IPS-20b (cell line): ENCODE measurements around the gene PTPRN2.

Source experiments
- H3K27ac ChIP-seq: one replicate; pipeline ENCODE4 v1.5.1; 2013; ENCODE audit warnings: low read length
- H3K27me3 ChIP-seq: 2 replicates; pipeline ENCODE4 v1.6.1; 2013; ENCODE audit warnings: mild to moderate bottlenecking, low read length, inconsistent platforms; ENCODE audit not compliant: insufficient read depth
- H3K36me3 ChIP-seq: 2 replicates; pipeline ENCODE4 v1.6.1; 2013; ENCODE audit warnings: low read depth, mild to moderate bottlenecking, inconsistent platforms, low read length, moderate library complexity; ENCODE audit not compliant: insufficient read depth
- H3K4me1 ChIP-seq: 2 replicates; pipeline ENCODE4 v1.6.1; 2013; ENCODE audit warnings: mild to moderate bottlenecking, control low read depth, inconsistent platforms, low read length, moderate library complexity; ENCODE audit not compliant: insufficient read depth
- H3K4me3 ChIP-seq: 2 replicates; pipeline ENCODE4 v1.5.1; 2013; ENCODE audit warnings: mild to moderate bottlenecking, low read length, inconsistent platforms
- H3K9ac ChIP-seq: 2 replicates; pipeline ENCODE4 v1.6.1; 2013; ENCODE audit warnings: low read depth, mild to moderate bottlenecking, inconsistent platforms, low read length, moderate library complexity
- H3K9me3 ChIP-seq: 2 replicates; pipeline ENCODE4 v1.6.1; 2013; ENCODE audit warnings: mild to moderate bottlenecking, low read depth, low read length, inconsistent platforms; ENCODE audit not compliant: insufficient read depth

PTPRN2 gene

GRCh38 chr7:157678501-157678900 is 909.1 kb downstream of the PTPRN2 start:
- H3K4me1 ChIP-seq = no peaks in the 10 kb centered on the region
- H3K36me3 ChIP-seq = no peaks in the 10 kb centered on the region
- H3K27ac ChIP-seq = no peak overlapping the region
- peaks cover 45% of the 10 kb centered on the region for H3K9me3 ChIP-seq
- H3K9ac ChIP-seq = no peak overlapping the region
- peaks cover 75% of the 10 kb centered on the region for H3K27me3 ChIP-seq
- H3K4me3 ChIP-seq = no peak overlapping the region

DNA sequence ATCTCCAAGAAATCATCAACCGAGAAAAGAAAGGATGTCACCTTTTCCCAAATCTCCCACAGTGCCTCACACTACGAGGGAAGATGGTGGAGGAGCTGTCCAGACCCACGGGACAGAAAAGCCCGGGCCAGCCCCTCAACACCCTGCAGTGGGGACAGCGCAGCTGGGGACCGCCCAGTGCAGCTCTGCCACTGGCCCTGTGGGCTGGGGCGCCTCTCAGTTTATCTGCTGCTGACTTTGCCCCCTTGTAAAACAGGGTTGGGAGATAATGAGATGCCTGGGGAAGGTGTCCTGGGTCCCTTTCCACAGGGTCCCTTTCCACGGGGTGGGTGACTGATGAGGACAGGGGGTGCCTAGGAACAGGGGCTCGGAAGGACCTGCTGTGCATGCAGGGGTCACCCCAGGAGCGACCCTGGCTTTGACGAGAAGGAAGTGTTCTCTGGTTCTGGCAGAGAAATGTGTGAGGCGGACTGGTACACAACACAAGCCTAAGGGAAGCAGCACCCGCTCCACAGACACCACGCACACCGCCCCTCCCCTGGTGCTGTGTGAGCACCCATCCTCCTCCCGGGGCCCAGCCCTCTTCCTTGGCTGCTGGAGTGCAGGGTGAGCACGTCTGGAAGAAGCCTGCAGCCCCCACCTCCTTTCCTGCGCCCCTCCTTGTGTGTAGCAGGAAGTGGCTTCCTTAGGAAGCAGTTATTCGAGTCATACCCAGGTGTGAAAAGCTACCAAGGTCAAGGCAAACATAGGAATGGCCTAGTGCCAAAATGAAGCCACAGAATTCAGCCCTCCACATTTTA is 911.0 kb downstream of the PTPRN2 start:
- peaks cover 35% of the 10 kb centered on the region for H3K9me3 ChIP-seq
- H3K27me3 ChIP-seq = peaks cover 56% of the 10 kb centered on the region
- H3K36me3 ChIP-seq = no peaks in the 10 kb centered on the region
- no peak overlapping the region for H3K27ac ChIP-seq
- H3K4me3 ChIP-seq = no peak overlapping the region
- no peaks in the 10 kb centered on the region for H3K4me1 ChIP-seq
- H3K9ac ChIP-seq = no peak overlapping the region

GRCh38 chr7:157676001-157676400 is 911.6 kb downstream of the PTPRN2 start:
- Histone ChIP-seq H3K4me1 (no peaks in the 10 kb centered on the region), H3K9ac (no peak overlapping the region)

DNA sequence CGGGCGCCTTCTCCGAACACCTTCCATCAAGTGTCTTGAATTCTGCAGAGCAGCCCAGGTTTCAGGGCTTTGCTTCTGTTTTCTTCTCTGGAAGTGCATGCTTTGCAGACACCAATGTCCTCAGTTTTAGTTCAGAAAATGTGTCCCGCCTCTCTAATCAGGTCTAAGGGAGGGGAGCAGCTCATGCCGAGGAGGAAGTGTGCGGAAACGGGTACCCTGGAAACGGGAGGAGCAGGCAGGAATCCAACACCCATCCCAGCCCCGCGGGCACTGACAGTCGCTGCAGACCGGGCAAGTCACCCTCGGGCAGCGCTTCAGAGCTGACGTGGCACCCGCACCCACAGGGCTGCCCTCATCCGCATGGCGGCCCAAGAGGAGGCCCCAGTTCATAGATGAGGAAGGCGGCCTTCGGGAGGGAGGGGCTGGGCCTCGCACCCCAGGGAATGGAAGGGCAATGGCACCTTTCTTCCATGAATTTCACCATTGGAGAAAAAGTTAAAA is 912.1 kb downstream of the PTPRN2 start:
- Histone ChIP-seq H3K27ac (no peak overlapping the region), H3K27me3 (peaks cover 45% of the 10 kb centered on the region), H3K9ac (no peak overlapping the region), H3K36me3 (no peaks in the 10 kb centered on the region), H3K9me3 (peaks cover 35% of the 10 kb centered on the region), H3K4me1 (no peaks in the 10 kb centered on the region), H3K4me3 (no peak overlapping the region)

More at GRCh38 chr7:157676001-157676400, 911.6 kb downstream of the PTPRN2 start:
- H3K4me3 ChIP-seq = no peak overlapping the region
- peaks cover 50% of the 10 kb centered on the region for H3K27me3 ChIP-seq
- H3K27ac ChIP-seq = no peak overlapping the region
- peaks cover 30% of the 10 kb centered on the region for H3K9me3 ChIP-seq
- H3K36me3 ChIP-seq = no peaks in the 10 kb centered on the region

DNA sequence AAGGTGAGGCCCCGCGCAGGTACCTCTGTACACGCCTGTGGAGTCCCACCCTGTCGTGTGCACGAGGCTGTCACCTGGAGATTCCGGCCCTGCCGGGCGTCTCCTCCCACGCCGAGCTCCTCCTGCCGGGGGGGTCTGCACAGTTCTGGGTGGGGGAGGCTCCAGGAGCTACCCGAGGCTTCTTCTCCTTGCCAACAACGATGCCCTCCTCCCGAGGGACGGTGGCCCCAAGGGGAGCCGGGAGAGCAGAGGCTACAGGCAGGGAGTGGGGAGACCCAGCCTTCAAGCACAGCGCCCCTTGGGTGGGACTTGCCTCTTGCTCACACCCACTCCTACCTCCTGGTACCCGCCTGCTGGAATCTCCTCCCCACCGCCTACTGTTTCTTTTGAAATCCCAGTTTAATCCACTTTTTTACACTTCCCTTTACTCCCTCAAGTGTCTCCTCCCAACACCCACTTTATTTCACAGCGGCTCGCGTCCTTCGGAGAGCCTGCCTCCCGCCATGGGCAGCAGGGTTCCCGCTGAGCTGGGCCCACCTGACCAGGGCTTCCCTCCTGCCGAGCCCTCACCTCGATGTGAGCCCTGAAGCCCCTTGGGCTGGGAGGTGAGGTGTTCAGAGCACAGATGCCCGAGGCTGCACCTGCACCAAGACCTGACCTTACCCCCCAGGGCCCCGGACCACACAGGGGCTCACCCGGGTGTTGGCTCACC is 912.8 kb downstream of the PTPRN2 start:
- Histone ChIP-seq H3K4me3 (no peak overlapping the region), H3K36me3 (no peaks in the 10 kb centered on the region), H3K9me3 (peaks cover 39% of the 10 kb centered on the region), H3K4me1 (no peaks in the 10 kb centered on the region), H3K9ac (no peak overlapping the region), H3K27ac (no peak overlapping the region), H3K27me3 (peaks cover 38% of the 10 kb centered on the region)

DNA sequence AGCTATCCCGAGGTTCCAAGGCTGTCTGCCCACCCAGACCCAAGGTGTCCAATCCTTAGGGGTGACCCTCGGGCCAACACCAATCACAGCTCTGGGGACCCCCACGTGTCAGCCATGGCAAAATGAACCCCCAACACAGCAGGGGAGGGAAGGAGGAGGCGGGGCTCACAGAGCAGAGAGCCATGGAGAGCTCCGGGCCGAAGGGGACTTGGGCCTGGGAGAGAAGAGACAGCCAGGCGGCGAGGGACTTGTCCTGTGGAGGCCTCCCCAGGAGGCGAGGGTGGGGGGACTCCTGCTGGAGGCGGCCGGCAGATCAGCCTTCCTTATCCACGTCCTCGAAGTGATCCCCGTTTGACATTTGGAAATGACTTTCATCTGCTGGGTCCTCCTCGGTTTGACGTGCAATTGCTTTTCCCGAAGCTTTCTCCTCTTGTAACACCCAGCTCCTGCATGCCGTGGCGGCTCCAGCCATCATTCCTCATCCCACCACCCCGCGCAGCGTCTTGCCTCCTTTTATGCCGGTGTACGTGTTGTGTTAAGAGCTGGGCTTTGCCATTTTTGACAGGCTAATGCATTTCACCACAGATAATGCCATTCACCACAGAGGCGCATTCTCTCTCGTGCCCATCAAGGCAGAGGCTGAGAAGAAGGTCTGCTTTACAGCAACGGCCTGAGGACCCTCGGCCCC is 913.5 kb downstream of the PTPRN2 start:
- no peaks in the 10 kb centered on the region for H3K36me3 ChIP-seq
- H3K27ac ChIP-seq = no peak overlapping the region
- H3K9ac ChIP-seq = no peak overlapping the region
- H3K4me1 ChIP-seq = no peaks in the 10 kb centered on the region
- peaks cover 34% of the 10 kb centered on the region for H3K9me3 ChIP-seq
- H3K4me3 ChIP-seq = no peak overlapping the region
- H3K27me3 ChIP-seq = peaks cover 31% of the 10 kb centered on the region

- Histone ChIP-seq H3K9me3 (peaks cover 34% of the 10 kb centered on the region), H3K27me3 (peaks cover 26% of the 10 kb centered on the region)
These were observed 914.0 kb downstream of the PTPRN2 start for GRCh38 chr7:157673573-157673972.

DNA sequence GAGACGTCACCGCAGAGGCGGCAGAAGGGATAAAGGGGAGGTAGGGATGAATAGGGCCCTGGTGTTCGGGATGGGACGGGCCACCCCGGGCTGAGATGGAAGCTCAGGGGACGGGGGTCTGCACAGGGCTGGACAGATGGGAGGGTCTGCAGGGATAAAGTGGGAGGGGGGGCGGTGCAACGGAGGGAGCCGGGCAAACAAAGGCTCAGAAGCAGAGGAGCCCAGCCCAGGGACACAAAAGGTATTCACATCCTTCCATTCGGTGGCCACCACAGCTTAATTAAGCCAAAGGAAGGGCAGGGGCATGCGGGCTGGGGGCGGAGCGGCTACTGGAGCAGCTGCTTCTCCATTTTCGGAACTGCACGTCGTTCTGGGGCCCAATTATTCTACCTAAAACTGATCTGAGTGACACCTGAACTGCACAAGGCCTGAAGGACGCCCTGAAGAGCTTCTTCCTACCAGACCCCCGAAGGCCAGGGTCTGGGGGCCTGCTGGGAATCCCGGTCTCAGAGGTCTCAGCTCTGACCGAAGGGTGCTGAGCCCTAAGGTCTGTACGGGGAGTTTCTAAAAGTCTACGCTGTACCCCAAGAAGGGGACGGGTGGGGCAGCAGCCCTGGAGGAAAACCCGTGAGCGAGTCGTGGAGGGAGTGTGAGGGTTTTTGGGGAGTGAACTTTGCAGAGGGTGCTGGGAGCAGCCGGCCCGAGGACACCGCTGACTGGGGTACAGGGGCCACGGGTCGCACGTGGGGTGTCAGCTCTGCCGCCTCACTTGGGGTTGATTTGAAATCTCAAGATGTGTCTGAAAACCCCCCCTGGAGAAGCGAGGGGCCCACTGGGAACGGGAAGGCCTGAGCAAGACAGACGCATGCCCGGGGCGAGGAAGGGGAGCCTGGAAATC is 916.0 kb downstream of the PTPRN2 start:
- Histone ChIP-seq H3K4me1 (no peaks in the 10 kb centered on the region), H3K27me3 (peaks cover 6% of the 10 kb centered on the region), H3K36me3 (no peaks in the 10 kb centered on the region), H3K4me3 (no peak overlapping the region), H3K9ac (no peak overlapping the region), H3K9me3 (peaks cover 38% of the 10 kb centered on the region), H3K27ac (no peak overlapping the region)

More at GRCh38 chr7:157673573-157673972, 914.0 kb downstream of the PTPRN2 start:
- H3K9ac ChIP-seq = no peak overlapping the region
- no peak overlapping the region for H3K4me3 ChIP-seq
- no peaks in the 10 kb centered on the region for H3K4me1 ChIP-seq
- H3K27ac ChIP-seq = no peak overlapping the region
- no peaks in the 10 kb centered on the region for H3K36me3 ChIP-seq

GRCh38 chr7:157670490-157671357 is 916.9 kb downstream of the PTPRN2 start:
- no peaks in the 10 kb centered on the region; the same call in 1 of the 2 replicates for H3K27me3 ChIP-seq
- peaks cover 37% of the 10 kb centered on the region for H3K9me3 ChIP-seq
- no peaks in the 10 kb centered on the region for H3K36me3 ChIP-seq
- no peak overlapping the region for H3K9ac ChIP-seq
- no peak overlapping the region for H3K27ac ChIP-seq
- no peak overlapping the region for H3K4me3 ChIP-seq
- H3K4me1 ChIP-seq = no peaks in the 10 kb centered on the region

DNA sequence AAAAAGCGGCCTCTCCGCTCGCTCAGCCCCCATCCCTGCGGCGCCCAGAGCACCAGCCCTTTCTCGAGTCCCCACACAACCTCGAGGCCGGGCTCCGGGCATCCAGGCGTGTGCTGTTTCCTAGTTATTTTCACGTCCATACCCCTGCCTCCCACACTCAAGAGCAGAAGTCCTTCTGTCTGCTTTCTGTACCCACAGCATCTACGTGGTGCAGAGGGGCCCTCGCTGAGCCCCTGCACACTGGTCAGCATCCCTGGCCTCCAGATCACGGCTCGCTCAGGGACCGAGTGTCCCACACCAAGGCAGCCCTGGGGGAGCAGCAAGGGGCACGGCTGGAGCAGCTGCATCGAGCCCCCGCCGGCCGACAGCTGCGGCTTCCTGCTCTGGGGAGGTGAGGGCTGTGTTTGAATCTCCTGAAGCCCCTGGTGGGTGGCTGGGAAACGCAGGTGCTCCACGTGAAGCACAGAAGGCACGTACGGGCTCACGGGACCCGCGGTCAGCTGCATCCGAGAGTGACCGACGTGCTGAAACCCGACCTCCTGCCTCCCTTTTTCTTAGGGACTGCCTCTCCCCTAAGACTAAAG is 917.8 kb downstream of the PTPRN2 start:
- Histone ChIP-seq H3K9me3 (peaks cover 32% of the 10 kb centered on the region), H3K27ac (no peak overlapping the region), H3K27me3 (no peaks in the 10 kb centered on the region; the same call in 1 of the 2 replicates), H3K4me1 (no peaks in the 10 kb centered on the region), H3K4me3 (no peak overlapping the region), H3K9ac (no peak overlapping the region), H3K36me3 (no peaks in the 10 kb centered on the region)
